KBM-7 (cell line): ENCODE measurements around the gene PLA2G4A.
A peak's percentile ranks its signal among the peaks of the same experiment; 100 is the strongest.

Experiments
- DNase-seq: peaks from one replicate; pipeline ENCODE4 v3.0.0-alpha.2; 2015
- in situ Hi-C: fragments of 300-500 bp; cut with MboI; formaldehyde crosslinking; loops from 2 replicates; pipeline ENCODE4 v1.14.3; 2020; ENCODE audit warnings: low sequenced_read_pairs, low pct_unique_long_range_greater_than_20kb, mixed read lengths

The PLA2G4A gene

DNA sequence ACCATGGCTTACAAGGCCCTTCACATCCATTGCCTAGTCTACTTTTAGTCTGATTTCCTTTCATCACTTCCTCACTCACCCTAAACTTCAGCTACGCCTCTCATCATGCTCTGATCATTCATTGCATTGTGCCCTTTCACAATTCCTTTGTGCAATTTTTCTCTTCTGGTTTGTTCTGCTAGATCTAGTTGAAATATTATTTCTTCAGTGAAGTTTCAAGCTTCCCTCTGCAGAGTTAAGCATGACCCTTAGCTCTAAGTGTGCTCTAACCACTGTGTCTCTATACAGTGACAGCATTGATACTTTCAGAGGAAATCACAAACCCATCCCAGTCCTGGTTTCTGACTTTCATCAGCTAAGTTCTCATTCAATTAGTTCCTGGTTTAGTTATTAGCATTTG lies 166.1 kb downstream of the PLA2G4A start:
- in situ Hi-C loops, result no loop called here
- DNase-seq, result no peak

GRCh38 chr1:186996816-186997215 lies 168.1 kb downstream of the PLA2G4A start:
- in situ Hi-C loops, result no loop called here
- DNase-seq, result no peak

DNA sequence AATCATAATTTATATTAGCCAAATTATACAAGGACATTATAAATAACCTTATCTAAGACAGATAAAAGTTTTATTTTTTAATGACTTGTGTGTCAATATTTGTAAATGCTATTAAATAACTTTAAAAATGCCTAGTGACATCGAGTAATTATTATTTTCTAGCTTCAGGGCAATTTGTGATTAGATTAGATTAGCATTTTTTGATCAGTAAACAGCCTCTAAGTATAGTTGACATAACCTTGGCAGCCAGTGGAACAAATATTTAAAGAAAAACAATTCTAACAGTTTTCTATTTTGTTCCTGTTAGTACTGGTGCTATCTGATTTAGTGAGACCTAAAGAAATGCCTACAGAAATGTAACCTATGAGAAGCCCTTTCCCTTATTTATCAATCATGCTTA lies 169.1 kb downstream of the PLA2G4A start:
- no peak for DNase-seq
- in situ Hi-C loops, result no loop called here

DNA sequence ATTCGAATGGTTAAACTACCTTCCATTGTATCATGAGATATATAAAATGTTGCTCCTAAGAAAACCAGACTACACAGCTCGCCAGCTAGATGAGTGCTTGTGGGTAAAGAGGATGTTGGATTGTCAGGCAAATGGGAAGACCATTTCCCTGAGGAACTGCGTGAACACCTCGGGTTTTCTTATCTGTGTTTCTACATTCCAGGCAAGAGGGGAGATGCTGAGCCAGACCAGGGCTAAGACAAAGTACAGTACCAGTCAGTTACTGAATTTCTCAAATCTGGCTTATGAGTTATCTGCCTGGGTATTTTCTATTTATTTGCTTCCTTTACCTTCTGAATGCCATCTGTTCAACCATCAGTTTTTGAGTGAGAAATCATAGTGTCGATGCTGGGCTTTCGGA lies 170.8 kb downstream of the PLA2G4A start:
- no peak for DNase-seq
- in situ Hi-C loops, result no loop called here

DNA sequence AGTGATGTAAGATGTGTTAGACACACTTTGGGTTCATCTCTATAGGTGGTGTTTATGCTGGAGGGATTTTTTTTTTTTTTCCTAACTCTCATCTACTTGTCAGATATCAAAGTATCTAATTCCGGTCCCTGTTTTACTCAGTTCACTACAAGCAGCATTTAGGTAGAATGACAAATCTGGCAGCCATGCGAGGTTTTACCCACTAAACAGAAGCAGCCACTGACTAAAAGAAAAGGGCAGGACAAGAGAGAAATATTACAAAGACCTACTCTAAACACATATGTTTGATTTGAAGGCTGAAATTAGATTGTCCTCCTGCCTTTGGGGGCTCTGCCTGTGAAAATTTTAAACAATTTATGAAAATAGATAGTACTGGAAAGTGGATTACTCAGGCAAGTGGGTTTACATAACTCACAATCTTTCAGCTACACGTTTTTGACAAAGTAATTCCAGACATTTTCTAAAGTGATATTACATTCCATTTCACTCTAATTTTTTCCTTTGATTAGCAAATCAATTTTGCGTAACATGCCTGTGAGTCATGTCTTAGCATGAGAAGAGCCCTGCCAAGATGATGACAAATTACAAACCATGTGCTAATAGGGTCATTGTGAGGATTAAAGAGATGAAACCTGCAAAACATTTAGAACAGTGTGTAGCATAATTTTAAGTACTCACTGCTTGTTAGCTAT lies 172.6 kb downstream of the PLA2G4A start:
- in situ Hi-C loops, result no loop called here
- no peak for DNase-seq

DNA sequence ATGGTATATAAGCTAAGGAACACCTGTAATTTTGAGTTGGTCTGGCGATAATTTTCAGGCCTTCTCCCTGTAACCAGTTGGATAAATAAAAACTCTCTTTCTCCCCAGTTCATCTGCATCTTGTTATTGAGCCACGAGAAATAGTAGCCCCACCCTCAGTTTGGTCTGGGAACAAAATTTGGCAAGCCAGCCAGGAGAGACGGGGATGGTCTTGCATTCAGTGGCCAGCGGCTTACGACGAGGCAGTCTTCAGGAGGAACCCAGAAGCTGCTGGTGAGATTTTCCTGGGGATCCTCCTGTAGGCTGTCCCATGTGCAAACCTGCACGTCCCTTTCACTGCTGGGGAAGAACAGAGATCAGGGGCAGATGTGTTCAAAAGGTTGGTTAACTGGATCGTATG lies 174.6 kb downstream of the PLA2G4A start:
- in situ Hi-C loops, result no loop called here
- DNase-seq, result no peak

DNA sequence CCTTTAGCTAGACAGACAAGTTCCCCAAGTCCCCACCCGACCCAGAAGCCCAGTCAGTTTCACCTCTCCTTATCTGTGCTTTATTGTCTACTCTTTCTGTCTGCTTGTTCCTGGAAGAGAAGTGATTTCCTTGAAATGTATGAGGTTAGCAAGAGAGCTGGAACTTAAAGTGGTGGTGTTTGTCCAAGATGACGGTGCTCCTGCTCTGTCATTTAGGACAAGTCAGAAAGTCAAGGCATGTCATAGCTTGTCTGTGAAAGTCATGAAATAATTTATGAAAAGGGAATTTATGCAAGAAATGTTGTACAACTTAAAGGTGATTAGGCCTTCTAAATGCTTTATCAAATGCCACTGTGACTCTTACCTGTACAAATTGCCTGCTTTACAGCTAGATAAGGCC lies 178.1 kb downstream of the PLA2G4A start:
- in situ Hi-C loops, result no loop called here
- DNase-seq, result no peak

- in situ Hi-C loops, result no loop called here
Measured at GRCh38 chr1:187009320-187009719, 180.6 kb downstream of the PLA2G4A start.

DNA sequence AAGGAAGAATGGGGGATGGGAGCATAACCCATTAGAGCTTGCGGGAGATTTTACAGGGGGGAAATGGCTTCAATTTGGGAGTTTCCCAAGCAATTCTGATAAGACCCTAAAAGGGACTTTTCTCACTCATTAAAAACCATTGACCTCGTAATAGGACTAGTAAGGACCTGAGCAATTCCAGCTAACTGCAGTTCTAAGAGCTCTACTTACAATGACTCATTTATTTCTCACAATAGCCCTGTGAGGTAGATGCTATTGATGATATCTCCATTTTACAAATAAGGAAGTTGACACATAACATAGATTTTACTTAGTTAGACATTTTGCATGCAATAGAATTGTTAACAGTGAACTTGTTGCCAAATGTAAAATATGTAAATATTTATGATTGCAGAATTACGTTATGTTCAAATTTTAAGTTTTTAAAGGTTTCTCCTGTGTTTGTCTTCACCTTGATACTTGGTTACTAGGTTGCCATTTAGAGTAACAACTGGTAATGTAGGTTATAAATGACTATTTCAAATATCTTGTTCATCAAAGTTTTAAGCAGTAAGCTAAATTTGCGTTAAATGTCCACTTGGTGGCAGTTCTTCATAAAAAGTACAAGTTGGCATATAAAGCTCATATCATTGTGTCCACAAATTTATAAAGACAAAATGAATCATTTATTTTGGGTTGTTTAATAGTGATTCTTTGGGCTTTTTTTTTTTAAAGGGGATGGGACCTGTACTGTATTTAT lies 182.0 kb downstream of the PLA2G4A start:
- in situ Hi-C loops, result no loop called here
- DNase-seq, result no peak

More at GRCh38 chr1:187009320-187009719, 180.6 kb downstream of the PLA2G4A start:
- peak; percentile 31 for DNase-seq

DNA sequence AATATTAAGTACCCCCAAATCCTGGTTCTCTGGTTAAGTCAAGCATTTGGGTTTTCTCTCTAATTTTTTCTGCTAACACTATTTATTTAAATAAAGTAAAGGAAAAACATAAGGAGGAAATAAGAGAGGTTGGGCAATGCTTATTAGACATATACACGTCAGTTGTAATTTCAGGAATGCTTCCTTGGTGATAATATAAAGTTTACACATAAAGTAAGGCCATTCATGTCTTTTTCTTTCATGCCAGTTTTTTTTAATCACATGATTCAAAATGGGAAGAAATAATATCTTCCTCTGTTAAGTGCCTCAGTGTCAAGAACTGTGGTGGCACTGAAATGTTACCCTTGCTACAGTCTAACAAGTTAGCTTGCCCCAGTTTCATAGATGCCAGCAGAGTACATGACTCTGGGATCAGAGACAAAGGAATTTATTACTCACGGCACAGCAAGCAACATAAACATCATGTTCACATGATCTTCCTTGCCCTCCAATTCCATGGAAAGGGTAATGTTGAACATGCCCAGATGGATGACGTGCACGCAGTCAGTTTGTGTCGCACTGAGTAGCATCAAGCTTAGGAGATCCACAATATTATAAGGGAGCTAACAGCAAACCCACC lies 184.9 kb downstream of the PLA2G4A start:
- in situ Hi-C loops, result no loop called here
- DNase-seq, result no peak

GRCh38 chr1:187018291-187018690 lies 189.5 kb downstream of the PLA2G4A start:
- no peak for DNase-seq
- in situ Hi-C loops, result no loop called here

DNA sequence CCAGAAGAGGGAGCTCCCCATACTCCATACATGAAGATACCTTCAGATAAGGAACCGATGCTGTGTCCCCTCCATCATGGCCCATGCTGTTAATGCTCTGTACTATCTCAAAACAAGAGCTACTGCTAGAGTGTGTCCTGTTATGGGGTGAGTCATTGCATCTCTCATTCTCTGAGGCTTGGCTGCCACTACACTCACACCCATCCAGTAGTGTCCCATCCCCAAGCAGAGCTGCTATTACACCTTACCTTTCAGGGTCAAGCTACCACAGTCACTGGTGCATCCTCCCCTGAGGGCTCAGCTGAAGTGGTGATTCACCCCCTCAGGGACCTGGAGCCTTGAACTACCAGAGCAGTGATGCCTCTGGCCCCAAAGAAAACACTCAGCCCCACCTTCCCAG lies 198.5 kb downstream of the PLA2G4A start:
- no peak for DNase-seq

DNA sequence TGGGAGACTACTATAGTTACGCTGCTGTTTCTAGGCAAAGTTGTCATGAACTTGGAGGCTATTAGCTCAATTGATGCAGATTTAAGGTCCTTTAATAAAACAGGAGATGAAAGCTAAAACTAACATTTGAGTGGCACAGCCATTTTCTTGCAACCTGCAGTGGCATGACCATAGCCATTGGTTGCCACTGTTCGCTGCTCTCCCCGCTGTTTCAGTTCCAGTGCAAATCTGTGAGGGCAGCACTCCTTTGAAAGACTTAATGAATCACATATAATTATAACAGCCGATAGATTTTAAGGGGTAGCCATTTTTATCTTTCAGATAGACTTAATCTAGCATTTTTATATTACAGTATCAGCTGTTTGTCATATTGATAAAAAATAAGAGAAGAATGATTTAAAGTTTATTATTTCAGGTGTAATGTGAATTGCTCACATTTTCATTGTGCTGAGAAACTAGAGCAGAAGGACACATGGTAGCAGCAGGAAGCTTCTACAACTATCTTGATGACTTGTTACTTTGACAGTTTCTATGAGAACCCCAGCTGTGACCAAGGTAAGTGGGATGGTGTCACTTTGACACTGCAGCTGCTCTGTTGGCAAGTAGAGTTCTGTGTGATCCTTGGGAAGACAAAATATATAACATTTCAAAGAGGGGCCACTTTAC lies 203.7 kb downstream of the PLA2G4A start:
- in situ Hi-C loops, result no loop called here

More for the DNA sequence above, 198.5 kb downstream of the PLA2G4A start:
- in situ Hi-C loops, result no loop called here

DNA sequence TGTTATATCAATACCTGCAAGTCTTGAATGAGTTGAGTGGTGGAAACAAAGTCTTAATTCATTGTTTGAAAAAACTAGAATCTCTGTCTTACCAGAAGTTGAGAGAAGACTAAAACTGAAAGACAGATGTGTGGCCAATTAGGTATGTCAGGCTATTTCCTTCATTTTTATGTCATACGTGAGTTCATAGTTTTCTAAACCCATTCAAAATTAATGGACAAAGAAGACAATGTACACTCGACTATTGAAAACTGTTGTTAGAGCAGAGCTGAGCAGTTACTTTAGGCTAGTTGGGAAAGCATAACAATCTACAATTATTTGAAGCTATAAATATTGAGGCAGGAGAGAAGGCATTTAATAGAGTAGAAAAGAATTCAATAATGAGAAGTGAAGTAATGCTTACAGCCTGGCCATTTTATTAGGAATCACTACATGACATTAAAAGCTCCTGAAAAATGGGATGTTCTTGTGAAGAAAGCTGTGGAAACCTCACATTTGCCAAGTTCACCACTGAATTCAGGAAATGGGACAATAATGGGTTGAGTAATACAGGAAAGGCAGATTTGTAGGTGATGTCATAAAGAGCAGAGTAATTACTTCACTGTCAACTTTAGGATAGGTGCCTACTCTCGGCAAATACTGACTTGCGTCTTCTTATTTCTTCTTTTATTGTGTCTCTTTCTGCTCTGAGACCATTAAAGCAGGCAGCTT lies 204.4 kb downstream of the PLA2G4A start:
- in situ Hi-C loops, result no loop called here
- DNase-seq, result no peak

More for the DNA sequence above, 203.7 kb downstream of the PLA2G4A start:
- DNase-seq, result no peak

DNA sequence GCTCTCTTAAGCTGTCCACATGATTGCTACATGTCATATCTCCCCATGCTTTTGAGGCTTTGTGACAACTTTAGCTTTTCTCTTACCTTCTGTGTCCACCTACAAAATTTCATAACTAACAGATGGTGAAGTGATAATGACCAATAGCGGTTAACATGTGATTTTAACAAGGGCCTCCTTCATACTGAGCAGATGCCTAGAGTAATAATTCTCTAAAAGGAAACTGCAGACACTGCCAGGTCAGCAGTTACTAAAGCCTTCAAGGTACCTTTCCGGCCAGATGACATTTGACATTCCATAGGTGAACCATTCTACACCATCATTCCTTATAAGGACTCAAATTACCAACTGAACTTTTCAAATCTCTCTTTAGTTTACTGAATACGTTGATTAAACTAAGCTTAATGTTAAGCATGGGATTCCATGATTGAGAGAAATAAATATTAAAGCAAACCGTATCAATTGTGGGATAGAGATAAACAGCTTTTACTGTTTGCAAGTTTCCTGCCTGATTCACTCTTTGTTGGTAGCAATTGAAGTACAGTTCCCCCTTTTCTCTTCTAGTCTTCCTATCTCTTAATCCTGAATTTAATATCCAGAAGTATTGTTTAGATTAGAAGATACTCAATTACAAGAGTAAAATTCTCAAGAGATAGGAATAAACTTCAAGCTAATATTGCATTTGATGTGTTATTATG lies 205.1 kb downstream of the PLA2G4A start:
- no peak for DNase-seq
- in situ Hi-C loops, result no loop called here

GRCh38 chr1:187034501-187034900 lies 205.8 kb downstream of the PLA2G4A start:
- in situ Hi-C loops, result no loop called here
- peak; percentile 23 for DNase-seq

- no peak for DNase-seq
- in situ Hi-C loops, result no loop called here
Measured at GRCh38 chr1:187037973-187038553, 209.3 kb downstream of the PLA2G4A start.
